Skin of body (tissue), 2 donors: ENCODE measurements around the gene NR2F6. TPM values are rescaled to one million over a fixed set of nuclear protein-coding genes. Genes with fewer than 3 reads are reported as not detected.
"Not testable (repeated sequence)": the region's sequence is repeated elsewhere in the genome, so short reads cannot be mapped to it uniquely, and the experiment has no call there.

Experiments
- DNase-seq: peaks from one replicate; lab custom pipeline; 2025; lab: John Stamatoyannopoulos, UW
- total RNA-seq: library from RNA; depleted of rRNA; stranded (reverse); fragments of >200 nt; gene quantifications from one replicate; pipeline ENCODE4 v1.2.3, GENCODE V29; 2014

NR2F6 gene
- total RNA-seq, 1 donor from 2014 or later = 14.4 TPM

DNA sequence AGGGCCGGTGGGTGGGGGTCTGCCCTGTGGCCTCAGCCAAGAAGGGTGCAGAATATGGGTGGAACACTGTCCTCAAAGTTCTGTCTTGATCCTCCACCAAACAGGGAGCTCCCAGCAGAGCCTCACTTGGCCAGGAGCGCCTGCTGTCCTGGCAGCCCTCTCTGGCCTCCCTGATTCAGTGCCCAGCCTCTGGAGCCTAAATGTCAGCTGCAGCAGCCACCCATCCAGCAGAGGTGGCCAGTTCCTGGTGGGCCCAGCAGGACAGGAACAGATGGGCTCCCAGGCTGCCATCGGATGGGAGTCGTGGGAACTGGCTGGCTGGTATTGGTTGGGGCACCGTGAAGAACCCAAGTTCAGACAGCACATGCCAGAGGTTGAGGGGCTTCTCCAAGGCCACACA lies 32.4 kb downstream of the NR2F6 start:
- no peak for DNase-seq

DNA sequence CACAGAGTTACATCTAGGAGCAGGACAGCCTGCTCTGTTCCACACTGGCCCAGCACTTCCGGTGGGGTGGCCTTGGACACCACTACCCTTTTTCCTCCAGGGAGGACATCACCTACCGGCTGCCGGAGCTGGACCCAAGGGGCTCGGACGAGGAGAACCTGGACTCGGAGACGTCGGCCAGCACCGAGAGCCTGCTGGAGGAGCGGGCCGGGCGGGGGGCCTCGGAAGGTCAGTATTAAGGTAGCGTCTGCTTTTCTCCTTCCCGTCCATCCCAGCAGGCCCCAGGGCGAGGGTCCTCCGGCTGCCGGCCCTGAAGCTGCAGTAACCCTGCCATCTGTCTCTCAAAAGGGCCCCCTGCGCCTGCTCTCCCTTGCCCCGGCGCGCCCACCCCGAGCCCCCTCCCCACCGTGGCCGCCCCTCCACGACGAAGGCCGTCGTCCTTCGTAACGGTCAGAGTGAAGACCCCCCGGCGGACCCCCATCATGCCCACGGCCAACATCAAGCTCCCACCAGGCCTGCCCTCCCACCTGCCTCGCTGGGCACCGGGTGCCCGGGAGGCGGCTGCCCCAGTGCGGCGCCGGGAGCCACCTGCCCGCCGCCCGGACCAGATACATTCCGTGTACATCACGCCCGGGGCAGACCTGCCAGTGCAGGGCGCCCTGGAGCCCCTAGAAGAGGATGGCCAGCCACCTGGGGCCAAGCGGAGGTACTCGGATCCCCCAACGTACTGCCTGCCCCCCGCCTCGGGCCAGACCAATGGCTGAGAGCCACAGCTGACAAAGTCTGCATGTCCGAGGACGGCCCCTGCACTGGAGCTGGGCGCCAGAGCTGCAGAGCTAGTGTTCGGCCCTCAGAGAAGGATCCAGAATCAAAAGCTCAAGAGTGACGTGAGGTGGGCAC lies 33.9 kb downstream of the NR2F6 start:
- no peak for DNase-seq

- no peak for DNase-seq
These were observed 35.4 kb downstream of the NR2F6 start for GRCh38 chr19:17210296-17210695.

DNA sequence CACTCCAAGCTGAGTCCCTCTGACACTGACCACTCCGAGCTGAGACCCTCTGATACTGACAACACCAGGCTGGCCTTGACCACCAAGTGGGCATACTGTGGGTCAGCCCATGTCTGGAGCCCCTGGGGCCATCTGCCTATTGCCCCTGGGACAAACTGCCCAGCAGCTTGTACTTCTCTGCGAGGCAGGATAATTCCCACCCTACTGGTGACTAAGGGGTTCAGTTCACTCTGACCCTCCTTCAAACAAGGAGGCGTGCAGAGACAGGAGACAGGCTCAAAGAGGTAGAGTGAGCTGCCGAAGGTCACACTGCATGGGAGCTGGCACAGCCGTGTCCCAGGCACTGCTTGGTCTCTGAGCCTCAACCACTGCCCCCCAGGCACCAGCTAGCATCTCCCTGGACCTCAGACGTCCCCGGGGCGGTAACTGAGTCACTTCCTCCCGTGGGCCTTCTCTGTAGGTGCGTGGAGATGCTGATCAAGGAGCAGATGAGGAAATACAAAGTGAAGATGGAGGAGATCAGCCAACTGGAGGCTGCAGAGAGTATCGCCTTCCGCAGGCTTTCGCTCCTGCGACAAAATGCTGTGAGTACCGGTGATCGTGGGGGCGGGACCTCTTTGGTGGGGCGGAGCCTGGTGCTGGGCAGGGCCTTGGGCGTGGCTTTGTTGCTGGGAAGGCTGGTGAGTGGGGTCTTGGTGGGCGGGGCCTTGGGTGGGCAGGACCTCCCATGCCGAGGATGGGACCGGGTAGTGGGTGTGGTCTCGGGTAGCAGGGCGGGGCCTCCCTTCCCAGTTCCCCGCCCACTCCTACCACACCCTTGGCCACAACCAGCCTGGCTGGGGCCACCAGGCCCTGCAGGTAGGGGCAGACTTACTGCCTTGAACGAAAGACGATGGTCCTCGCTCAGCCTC lies 36.3 kb downstream of the NR2F6 start:
- no peak for DNase-seq

DNA sequence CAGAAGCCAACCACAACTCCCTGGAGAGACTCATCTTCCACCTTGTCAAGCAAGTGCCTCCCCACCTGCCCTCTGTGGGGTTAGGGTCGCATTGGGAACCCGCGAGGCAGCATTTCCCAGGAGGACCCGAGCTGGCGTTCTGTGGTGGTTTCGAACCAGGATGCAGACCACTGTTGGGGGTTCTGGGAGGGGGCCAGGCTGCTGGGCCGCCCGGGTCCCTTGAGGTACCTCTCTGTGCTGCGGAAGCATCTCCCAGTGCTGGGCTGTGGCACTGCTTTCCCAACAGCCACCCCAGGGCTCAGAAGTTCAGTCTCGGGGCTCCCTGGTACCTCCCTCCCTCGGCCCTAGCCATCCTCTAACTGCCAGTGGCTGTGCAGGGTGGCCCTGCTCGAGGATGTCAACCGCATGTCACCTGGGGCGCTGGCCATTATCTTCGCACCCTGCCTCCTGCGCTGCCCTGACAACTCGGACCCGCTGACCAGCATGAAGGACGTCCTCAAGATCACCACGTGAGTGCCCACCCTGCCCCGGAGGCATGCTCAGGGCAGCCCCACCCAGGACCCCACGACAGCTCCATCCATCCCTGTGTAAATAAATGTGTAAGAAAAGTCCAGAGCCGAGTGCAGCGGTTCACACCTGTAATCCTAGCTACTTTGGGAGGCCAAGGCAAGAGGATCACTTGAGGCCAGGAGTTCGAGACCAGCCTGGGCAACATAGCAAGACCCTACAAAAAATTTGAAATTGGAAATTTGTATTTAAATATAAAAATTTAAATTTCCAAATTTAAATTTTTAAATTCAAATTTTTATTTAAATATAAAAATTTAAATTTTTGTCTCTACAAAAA lies 38.8 kb downstream of the NR2F6 start:
- DNase-seq = no peak

DNA sequence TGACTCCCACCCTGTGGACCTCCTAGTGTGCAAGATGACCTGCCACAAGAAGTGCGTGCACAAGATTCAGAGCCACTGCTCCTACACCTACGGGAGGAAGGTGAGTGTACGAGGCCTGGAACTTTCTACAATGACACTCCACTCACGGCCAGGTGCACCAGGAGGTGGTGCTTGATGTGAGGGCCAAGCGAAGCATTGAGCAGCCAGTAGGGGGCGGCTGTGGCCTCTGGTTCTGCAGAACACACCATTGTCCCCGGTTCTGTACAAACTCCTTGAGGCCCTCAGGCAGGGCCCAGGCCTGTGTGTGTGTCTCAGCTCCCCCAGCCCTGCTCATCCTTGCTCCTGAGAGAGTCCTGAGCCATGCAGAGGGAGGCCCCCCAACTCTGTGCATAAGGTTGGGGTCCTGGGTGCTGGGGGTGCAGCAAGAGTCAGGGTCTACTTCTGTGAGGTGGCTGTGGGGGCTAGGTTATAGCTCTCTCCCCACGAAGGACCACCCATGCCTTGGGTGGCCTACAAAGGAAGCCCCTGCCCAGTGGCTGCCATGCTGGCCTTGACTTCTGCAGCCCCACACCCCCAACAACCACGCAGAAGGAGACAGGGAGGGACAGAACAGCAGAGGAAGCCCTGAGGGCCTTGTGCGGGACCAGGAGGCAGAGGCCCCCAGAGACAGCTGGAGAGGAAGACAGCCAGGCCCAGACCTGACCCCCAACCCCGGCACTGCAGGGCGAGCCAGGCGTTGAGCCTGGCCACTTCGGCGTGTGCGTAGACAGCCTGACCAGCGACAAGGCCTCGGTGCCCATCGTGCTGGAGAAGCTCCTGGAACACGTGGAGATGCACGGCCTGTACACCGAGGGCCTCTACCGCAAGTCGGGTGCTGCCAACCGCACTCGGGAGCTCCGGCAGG lies 40.2 kb downstream of the NR2F6 start:
- peak; percentile 25 for DNase-seq

DNA sequence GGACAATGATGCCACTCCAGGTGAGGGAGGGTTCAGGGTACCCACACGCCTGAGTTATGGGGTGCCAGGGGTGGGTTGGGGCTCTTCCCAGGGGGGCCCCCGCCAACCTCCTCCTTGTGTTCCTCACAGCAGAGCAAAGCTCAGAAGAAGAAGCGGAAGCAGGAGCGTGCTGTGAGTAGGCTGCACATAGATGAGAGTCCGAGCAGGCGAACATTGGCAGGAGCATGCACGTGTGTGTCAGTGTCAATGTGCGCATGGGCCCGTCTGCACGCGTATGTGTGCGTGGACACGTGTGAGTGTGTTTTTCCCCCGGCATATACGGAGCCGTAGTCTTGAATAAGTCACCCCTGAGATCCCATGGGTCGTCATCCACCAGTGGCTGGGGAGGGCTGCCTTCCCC lies 43.0 kb downstream of the NR2F6 start:
- no peak for DNase-seq

- DNase-seq = no peak
These were observed 43.5 kb downstream of the NR2F6 start for GRCh38 chr19:17202249-17202648.

DNA sequence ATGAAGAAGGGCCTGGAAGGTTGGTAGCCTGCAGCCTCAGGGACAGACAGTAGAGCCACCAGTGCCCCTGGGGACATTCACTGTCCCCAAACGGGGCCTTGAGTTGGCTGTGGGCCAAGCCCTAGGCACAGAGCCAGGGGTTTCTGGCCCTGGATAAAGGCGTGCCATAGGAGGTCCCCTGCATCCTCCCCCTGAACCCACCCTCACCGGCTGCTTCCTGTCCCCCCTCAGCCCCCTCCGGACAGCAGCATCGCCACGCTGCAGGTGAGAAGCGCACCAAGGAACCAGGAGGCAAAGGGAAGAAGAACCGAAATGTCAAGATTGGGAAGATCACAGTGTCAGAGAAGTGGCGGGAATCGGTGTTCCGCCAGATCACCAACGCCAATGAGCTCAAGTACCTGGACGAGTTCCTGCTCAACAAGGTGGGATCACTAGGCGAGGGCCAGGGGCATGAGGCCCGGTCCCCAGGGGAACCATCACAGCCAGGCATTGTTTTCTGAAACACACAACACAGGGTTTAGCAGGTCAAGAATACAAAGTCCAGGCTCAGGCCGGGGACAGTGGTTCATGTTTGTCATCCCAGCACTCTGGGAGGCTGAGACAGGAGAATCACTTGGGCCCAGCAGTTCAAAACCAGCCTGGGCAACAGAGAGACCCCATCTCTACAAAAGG lies 45.2 kb downstream of the NR2F6 start:
- no peak for DNase-seq

GRCh38 chr19:17197666-17198065 lies 48.1 kb downstream of the NR2F6 start:
- no peak for DNase-seq

DNA sequence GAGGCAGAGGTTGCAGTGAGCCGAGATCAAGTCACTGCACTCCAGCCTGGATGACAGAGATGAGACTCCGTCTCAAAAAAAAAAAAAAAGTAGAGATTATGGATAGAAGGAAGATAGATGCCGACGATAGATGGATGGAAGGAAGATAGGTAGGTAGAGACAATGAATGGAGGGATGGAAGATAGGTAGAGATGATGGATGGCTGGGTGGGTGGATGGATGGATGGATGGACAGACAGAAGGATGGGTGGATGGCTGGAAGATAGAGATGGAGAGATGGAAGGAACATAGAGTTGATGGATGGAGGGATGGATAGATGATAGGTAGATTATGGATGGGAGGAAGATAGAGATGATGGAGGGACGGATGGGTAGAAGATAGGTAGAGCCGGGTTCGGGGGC lies 49.1 kb downstream of the NR2F6 start:
- no peak for DNase-seq

DNA sequence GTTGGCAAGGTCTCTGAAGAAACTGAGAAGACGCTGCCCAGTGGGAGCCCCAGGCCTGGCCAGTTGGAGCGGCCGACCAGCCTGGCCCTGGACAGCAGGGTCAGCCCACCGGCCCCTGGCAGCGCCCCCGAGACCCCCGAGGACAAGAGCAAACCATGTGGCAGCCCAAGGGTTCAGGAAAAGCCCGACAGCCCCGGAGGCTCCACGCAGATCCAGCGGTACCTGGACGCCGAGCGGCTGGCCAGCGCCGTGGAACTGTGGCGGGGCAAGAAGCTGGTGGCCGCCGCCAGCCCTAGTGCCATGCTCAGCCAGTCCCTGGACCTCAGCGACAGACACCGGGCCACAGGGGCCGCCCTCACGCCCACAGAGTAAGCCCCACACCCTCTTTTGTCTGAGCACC lies 50.6 kb downstream of the NR2F6 start:
- no peak for DNase-seq

DNA sequence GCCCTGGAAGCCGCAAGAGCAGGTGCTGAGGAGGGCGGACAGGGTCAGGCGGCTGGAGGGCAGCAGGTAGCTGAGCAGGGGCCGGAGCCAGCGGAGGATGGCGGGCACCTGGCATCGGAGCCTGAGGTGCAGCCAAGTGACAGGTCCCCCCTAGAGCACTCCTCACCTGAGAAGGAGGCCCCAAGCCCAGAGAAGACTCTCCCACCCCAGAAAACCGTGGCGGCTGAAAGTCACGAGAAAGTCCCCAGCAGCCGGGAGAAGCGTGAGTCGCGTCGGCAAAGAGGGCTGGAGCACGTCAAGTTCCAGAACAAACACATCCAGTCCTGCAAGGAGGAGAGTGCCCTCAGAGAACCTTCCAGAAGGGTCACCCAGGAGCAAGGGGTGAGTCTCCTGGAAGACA lies 51.1 kb downstream of the NR2F6 start:
- DNase-seq = no peak

- DNase-seq = no peak
These were observed 53.0 kb downstream of the NR2F6 start for GRCh38 chr19:17192751-17193150.

DNA sequence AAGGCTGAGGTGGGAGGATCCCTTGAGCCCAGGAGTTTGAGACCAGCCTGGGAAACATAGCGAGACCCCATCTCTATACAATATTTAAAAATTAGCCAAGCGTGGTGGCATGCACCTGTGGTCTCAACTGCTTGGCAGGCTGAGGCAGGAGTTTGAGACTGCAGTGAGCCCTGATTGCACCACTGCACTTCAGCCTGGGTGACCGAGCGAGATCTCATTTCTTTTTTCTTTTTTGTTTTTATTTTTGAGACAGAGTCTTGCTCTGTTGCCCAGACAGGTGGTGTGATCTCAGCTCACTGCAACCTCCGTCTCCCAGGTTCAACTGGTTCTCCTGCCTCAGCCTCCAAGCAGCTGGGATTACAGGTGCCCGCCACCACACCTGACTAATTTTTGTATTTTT lies 54.0 kb downstream of the NR2F6 start:
- not testable (repeated sequence) for DNase-seq

GRCh38 chr19:17185590-17185989 lies 60.1 kb downstream of the NR2F6 start:
- DNase-seq = no peak

GRCh38 chr19:17184371-17184841 lies 61.3 kb downstream of the NR2F6 start:
- no peak for DNase-seq

- peak; percentile 30 for DNase-seq
These were observed 61.8 kb downstream of the NR2F6 start for GRCh38 chr19:17183858-17184321.

- no peak for DNase-seq
These were observed 62.4 kb downstream of the NR2F6 start for GRCh38 chr19:17183271-17183761.
